Ishikawa (cell line): ENCODE data around the gene CAMTA1.

Experiments
- CEBPB ChIP-seq: IDR thresholded peaks from 2 replicates; pipeline ENCODE4 v1.6.1; 2012
- CREB1 ChIP-seq: IDR thresholded peaks from 2 replicates; pipeline ENCODE4 v1.6.1; 2012; ENCODE audit warnings: low read depth
- EGR1 ChIP-seq: IDR thresholded peaks from 2 replicates; pipeline ENCODE4 v1.6.1; 2012
- EP300 ChIP-seq: IDR thresholded peaks from 2 replicates; pipeline ENCODE4 v1.6.1; 2012; ENCODE audit warnings: borderline replicate concordance
- FOXM1 ChIP-seq: IDR thresholded peaks from 2 replicates; pipeline ENCODE4 v1.6.1; 2012; ENCODE audit warnings: low read depth, borderline replicate concordance
- MAX ChIP-seq: IDR thresholded peaks from 2 replicates; pipeline ENCODE4 v1.6.1; 2012
- NFIC ChIP-seq: IDR thresholded peaks from 2 replicates; pipeline ENCODE4 v1.6.1; 2012
- RAD21 ChIP-seq: IDR thresholded peaks from 2 replicates; pipeline ENCODE4 v1.6.1; 2012; ENCODE audit warnings: low read depth
- TAF1 ChIP-seq: IDR thresholded peaks from 2 replicates; pipeline ENCODE4 v1.6.1; 2012; ENCODE audit warnings: low read depth, mild to moderate bottlenecking
- TCF12 ChIP-seq: IDR thresholded peaks from 2 replicates; pipeline ENCODE4 v1.6.1; 2012; ENCODE audit warnings: low read depth
- TEAD4 ChIP-seq: IDR thresholded peaks from 2 replicates; pipeline ENCODE4 v1.6.1; 2012
- YY1 ChIP-seq: IDR thresholded peaks from 2 replicates; pipeline ENCODE4 v1.6.1; 2012; ENCODE audit warnings: low read depth
- ZBTB7A ChIP-seq: IDR thresholded peaks from 2 replicates; pipeline ENCODE4 v1.6.1; 2012; ENCODE audit warnings: low read depth
- TF ChIP-seq, protein P1 (sequence below): IDR thresholded peaks from 2 replicates; pipeline ENCODE4 v1.6.1; 2012; ENCODE audit warnings: low read depth, mild to moderate bottlenecking
- TF ChIP-seq, protein P2 (sequence below): IDR thresholded peaks from 2 replicates; pipeline ENCODE4 v1.6.1; 2012

Gene CAMTA1

DNA sequence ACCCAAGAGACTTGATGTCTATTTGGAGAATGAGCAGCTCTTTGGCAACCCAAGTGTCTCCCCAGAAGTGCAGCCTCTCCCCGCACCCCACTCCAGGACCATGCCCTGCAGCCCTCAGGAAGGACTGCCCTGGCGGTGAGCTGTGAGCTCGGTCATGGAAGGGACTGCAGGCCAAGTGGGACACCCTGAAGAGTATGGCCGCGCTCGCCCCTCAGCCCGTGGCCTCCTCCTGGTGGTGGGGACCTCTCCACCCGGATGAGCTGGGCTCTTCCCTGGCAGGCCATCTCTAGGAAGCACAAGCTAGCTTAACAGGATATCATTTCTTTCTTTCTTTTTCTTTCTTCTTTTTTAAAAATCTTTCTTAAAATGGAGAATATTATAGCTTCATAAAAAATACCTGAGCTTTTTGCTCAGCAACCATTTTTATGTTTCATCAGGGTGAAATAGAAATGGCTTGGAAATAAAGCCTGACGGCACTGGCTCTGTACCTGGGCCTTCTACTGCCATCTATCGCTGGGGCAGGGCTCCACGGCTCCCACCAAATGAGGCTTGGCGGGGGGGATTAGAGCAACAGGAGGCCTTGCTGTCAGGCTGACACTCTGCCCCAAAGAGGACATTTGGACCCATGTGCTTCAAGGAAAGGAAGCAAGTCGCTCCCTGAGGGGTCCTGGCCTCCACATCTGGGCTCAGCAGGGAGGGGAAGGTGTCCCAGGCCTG, 689.7 kb downstream of the CAMTA1 start:
- TF ChIP-seq CREB1 (no peak), RAD21 (0 out of 2 replicates have a peak, but pooled peaks have one; percentile 9), YY1 (no peak)
- TF ChIP-seq, protein P1, sequence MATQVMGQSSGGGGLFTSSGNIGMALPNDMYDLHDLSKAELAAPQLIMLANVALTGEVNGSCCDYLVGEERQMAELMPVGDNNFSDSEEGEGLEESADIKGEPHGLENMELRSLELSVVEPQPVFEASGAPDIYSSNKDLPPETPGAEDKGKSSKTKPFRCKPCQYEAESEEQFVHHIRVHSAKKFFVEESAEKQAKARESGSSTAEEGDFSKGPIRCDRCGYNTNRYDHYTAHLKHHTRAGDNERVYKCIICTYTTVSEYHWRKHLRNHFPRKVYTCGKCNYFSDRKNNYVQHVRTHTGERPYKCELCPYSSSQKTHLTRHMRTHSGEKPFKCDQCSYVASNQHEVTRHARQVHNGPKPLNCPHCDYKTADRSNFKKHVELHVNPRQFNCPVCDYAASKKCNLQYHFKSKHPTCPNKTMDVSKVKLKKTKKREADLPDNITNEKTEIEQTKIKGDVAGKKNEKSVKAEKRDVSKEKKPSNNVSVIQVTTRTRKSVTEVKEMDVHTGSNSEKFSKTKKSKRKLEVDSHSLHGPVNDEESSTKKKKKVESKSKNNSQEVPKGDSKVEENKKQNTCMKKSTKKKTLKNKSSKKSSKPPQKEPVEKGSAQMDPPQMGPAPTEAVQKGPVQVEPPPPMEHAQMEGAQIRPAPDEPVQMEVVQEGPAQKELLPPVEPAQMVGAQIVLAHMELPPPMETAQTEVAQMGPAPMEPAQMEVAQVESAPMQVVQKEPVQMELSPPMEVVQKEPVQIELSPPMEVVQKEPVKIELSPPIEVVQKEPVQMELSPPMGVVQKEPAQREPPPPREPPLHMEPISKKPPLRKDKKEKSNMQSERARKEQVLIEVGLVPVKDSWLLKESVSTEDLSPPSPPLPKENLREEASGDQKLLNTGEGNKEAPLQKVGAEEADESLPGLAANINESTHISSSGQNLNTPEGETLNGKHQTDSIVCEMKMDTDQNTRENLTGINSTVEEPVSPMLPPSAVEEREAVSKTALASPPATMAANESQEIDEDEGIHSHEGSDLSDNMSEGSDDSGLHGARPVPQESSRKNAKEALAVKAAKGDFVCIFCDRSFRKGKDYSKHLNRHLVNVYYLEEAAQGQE, result no peak

DNA sequence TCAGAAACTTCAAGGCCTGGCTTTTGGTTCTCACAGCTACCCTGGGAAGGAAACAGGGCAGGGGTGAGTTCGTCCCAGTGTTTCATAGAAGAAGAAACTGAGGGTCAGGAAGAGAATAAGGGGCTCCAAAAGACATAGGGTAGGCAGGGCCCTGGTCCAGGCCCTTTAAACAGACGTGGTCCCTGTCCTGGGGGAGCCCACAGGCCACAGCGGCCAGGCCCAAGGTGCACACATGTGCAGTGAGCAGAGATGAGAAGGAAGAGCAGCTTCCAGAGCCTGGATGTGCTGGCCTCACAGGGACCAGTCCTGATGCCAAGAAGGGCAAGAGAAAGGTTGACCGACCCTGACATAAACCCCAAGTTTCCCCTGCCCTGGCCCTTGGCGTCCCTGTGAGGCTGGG, 690.4 kb downstream of the CAMTA1 start:
- no peak for TF ChIP-seq EGR1
- TF ChIP-seq ZBTB7A, result no peak
- no peak for TF ChIP-seq FOXM1
- no peak for TF ChIP-seq NFIC
- no peak for TF ChIP-seq MAX
- no peak for TF ChIP-seq RAD21
- TF ChIP-seq TCF12, result no peak
- TF ChIP-seq, protein P2, sequence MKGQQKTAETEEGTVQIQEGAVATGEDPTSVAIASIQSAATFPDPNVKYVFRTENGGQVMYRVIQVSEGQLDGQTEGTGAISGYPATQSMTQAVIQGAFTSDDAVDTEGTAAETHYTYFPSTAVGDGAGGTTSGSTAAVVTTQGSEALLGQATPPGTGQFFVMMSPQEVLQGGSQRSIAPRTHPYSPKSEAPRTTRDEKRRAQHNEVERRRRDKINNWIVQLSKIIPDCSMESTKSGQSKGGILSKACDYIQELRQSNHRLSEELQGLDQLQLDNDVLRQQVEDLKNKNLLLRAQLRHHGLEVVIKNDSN, result no peak
- no peak for TF ChIP-seq YY1
- no peak for TF ChIP-seq CEBPB
- TF ChIP-seq, protein P1, result no peak
- TF ChIP-seq EP300, result no peak
- TF ChIP-seq TEAD4, result no peak
- TF ChIP-seq CREB1, result no peak
- TF ChIP-seq TAF1, result no peak

DNA sequence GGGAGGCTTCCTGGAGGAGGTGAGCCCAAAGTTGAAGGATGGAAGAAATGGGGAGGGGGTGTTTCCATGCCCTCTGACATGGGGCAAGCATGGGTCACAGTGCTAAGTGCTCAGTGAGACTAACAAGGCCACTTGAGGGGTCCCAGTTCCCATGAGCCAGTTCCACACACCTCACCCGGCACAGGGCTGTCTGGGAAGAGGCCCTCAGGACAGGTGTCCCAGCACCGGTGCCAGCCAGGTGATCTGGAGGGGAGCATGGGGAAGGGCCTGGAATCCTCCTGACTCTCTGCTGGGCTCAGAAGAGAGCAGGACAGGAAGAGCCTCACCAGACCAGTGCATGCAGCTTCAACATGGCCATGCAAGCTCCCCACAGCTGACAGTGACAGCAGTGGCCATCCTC, 691.1 kb downstream of the CAMTA1 start:
- TF ChIP-seq, protein P1, result no peak
- TF ChIP-seq EP300 (no peak), CREB1 (no peak), RAD21 (no peak), TEAD4 (no peak), NFIC (no peak), MAX (no peak), CEBPB (no peak), TCF12 (no peak), TAF1 (no peak), EGR1 (no peak), FOXM1 (no peak), ZBTB7A (no peak), YY1 (no peak)
- TF ChIP-seq, protein P2, result no peak

GRCh38 chr1:7476861-7477547, 691.8 kb downstream of the CAMTA1 start:
- no peak for TF ChIP-seq TAF1
- no peak for TF ChIP-seq CEBPB
- no peak for TF ChIP-seq TCF12
- TF ChIP-seq, protein P1, result no peak
